H1 (cell line): ENCODE data around the gene KRT7. TPM values are rescaled to one million over a fixed set of nuclear protein-coding genes. Genes with fewer than 3 reads are reported as not detected.

Experiments
- CTCF ChIA-PET: fragments of 300-600 bp; sonication (Branson Sonifier 250); formaldehyde crosslinking; loops from one replicate; lab custom pipeline; 2021; ENCODE audit not compliant: partially characterized antibody; lab: Charles Lee
- POLR2A ChIA-PET: fragments of 300-600 bp; sonication (Branson Sonifier 250); formaldehyde crosslinking; loops from one replicate; lab custom pipeline; 2021; ENCODE audit warnings: inconsistent platforms; ENCODE audit not compliant: partially characterized antibody; lab: Charles Lee
- DNase-seq, 2 experiments: peaks; one replicate each; pipeline versions ENCODE4 v3.0.0 to v3.0.0-alpha.2; 2010 to 2022; ENCODE audit warnings: low spot score in 2 of 2, low read depth in 1 of 2, mixed read lengths in 1 of 2
- FAIRE-seq: peaks from 2 replicates; lab custom pipeline; 2011; peaks lifted over from hg19 to GRCh38; lab: Jason Lieb, UNC
- H2AFZ ChIP-seq: 2 replicates; pipeline ENCODE4 v1.8.1; 2012; ENCODE audit warnings: low read length, inconsistent platforms
- H2AK5ac ChIP-seq: 2 replicates; pipeline ENCODE4 v1.6.1; 2013; ENCODE audit warnings: low read depth, low read length
- H2BK120ac ChIP-seq: replicated peaks from 2 replicates; pipeline ENCODE3; 2013; ENCODE audit warnings: low read depth, low read length, inconsistent platforms
- H2BK12ac ChIP-seq: 2 replicates; pipeline ENCODE4 v1.6.1; 2013; ENCODE audit warnings: low read depth, low read length
- H2BK15ac ChIP-seq: 2 replicates; pipeline ENCODE4 v1.6.1; 2013; ENCODE audit warnings: low read length
- H2BK20ac ChIP-seq: 2 replicates; pipeline ENCODE4 v1.6.1; 2013; ENCODE audit warnings: low read length
- H2BK5ac ChIP-seq: 2 replicates; pipeline ENCODE4 v1.6.1; 2013; ENCODE audit warnings: low read depth, low read length
- H3K14ac ChIP-seq: 2 replicates; pipeline ENCODE4 v1.6.1; 2013; ENCODE audit warnings: inconsistent platforms; ENCODE audit not compliant: insufficient read length
- H3K18ac ChIP-seq: 2 replicates; pipeline ENCODE4 v1.6.1; 2013; ENCODE audit warnings: low read length; ENCODE audit errors: extremely low read depth
- H3K23ac ChIP-seq: 2 replicates; pipeline ENCODE4 v1.6.1; 2013; ENCODE audit warnings: inconsistent platforms; ENCODE audit not compliant: insufficient read length
- H3K23me2 ChIP-seq: 2 replicates; pipeline ENCODE4 v1.6.1; 2013; ENCODE audit warnings: low read depth, low read length
- H3K27ac ChIP-seq: 2 replicates; pipeline ENCODE4 v1.6.1; 2011; ENCODE audit warnings: low read depth, low read length, inconsistent platforms
- H3K27me3 ChIP-seq, 4 experiments: replicated peaks in 1 of 4; 1 replicate in 1 of 4; 2 replicates in 3 of 4; pipeline versions ENCODE4 v1.6.1 to v1.8.1; 2011 to 2013; ENCODE audit warnings: low read length in 3 of 4, mild to moderate bottlenecking in 3 of 4, inconsistent platforms in 2 of 4, mixed read lengths in 2 of 4, moderate library complexity in 1 of 4; ENCODE audit not compliant: control insufficient read depth in 3 of 4, insufficient read depth in 3 of 4; ENCODE audit errors: extremely low read depth in 1 of 4
- H3K36me3 ChIP-seq, 4 experiments: 2 replicates each; pipeline versions ENCODE4 v1.6.1 to v1.8.1; 2011 to 2013; ENCODE audit warnings: mild to moderate bottlenecking in 4 of 4, low read length in 3 of 4, moderate library complexity in 2 of 4, control low read depth in 1 of 4, inconsistent platforms in 1 of 4; ENCODE audit not compliant: insufficient read depth in 4 of 4, control insufficient read depth in 2 of 4
- H3K4ac ChIP-seq: replicated peaks from 2 replicates; pipeline ENCODE3; 2013; ENCODE audit warnings: low read length, low read depth, mixed read lengths, inconsistent platforms; ENCODE audit not compliant: insufficient read length
- H3K4me1 ChIP-seq, 4 experiments: replicated peaks in 1 of 4; 1 replicate in 1 of 4; 2 replicates in 3 of 4; pipeline versions ENCODE4 v1.6.1 to v1.8.1; 2011 to 2013; ENCODE audit warnings: low read length in 3 of 4, inconsistent platforms in 2 of 4, mixed read lengths in 1 of 4; ENCODE audit not compliant: insufficient read depth in 4 of 4, control insufficient read depth in 3 of 4
- H3K4me2 ChIP-seq, 2 experiments: 2 replicates each; pipeline versions ENCODE4 v1.6.1 to v1.8.1; 2011 to 2013; ENCODE audit warnings: low read depth in 2 of 2, low read length in 2 of 2, control low read depth in 1 of 2, inconsistent platforms in 1 of 2, mild to moderate bottlenecking in 1 of 2; ENCODE audit not compliant: insufficient read depth in 1 of 2
- H3K4me3 ChIP-seq, 4 experiments: fragments of 200-600, 300-600 bp in 1 of 4; sonication (generic), shearing (Covaris generic), sonication (Bioruptor Twin) in 1 of 4; 2 replicates each; pipeline versions ENCODE4 v1.5.1 to v1.8.1; 2011 to 2016; ENCODE audit warnings: low read length in 4 of 4, low read depth in 3 of 4, control low read depth in 2 of 4, inconsistent platforms in 2 of 4, mild to moderate bottlenecking in 2 of 4, mixed read lengths in 1 of 4, moderate library complexity in 1 of 4; ENCODE audit not compliant: insufficient read depth in 2 of 4; ENCODE audit errors: extremely low read depth in 1 of 4
- H3K56ac ChIP-seq: replicated peaks from 2 replicates; pipeline ENCODE3; 2013; ENCODE audit warnings: low read depth, mild to moderate bottlenecking, mixed read lengths, low read length, inconsistent platforms; ENCODE audit not compliant: insufficient read length
- H3K79me1 ChIP-seq: 2 replicates; pipeline ENCODE4 v1.6.1; 2013; ENCODE audit warnings: low read depth, low read length, control low read depth
- H3K79me2 ChIP-seq, 2 experiments: 2 replicates each; pipeline versions ENCODE4 v1.6.1 to v1.8.1; 2012 to 2013; ENCODE audit warnings: low read length in 2 of 2, mild to moderate bottlenecking in 2 of 2, inconsistent platforms in 1 of 2; ENCODE audit not compliant: insufficient read depth in 2 of 2, control insufficient read depth in 1 of 2
- H3K9ac ChIP-seq, 4 experiments: replicated peaks in 1 of 4; 1 replicate in 1 of 4; 2 replicates in 3 of 4; pipeline versions ENCODE4 v1.6.1 to v1.8.1; 2011 to 2013; ENCODE audit warnings: low read depth in 3 of 4, low read length in 3 of 4, control low read depth in 2 of 4, mild to moderate bottlenecking in 2 of 4, moderate library complexity in 2 of 4, inconsistent platforms in 1 of 4; ENCODE audit errors: extremely low read depth in 1 of 4
- H3K9me3 ChIP-seq, 2 experiments: 2 replicates each; pipeline versions ENCODE4 v1.6.1 to v1.8.1; 2012 to 2013; ENCODE audit warnings: mild to moderate bottlenecking in 2 of 2, moderate library complexity in 2 of 2, control low read depth in 1 of 2, inconsistent platforms in 1 of 2, low read depth in 1 of 2, low read length in 1 of 2, mixed read lengths in 1 of 2; ENCODE audit not compliant: insufficient read depth in 2 of 2
- H4K20me1 ChIP-seq, 2 experiments: replicated peaks in 1 of 2; 2 replicates each; pipeline versions ENCODE3 to v1.8.1; 2011 to 2013; ENCODE audit warnings: inconsistent platforms in 2 of 2, low read length in 2 of 2, mild to moderate bottlenecking in 1 of 2; ENCODE audit not compliant: insufficient read depth in 2 of 2, control insufficient read depth in 1 of 2
- H4K5ac ChIP-seq: 2 replicates; pipeline ENCODE4 v1.6.1; 2013; ENCODE audit warnings: low read length, low read depth, mixed read lengths, inconsistent platforms; ENCODE audit not compliant: insufficient read length
- H4K8ac ChIP-seq: 2 replicates; pipeline ENCODE4 v1.8.0; 2013; ENCODE audit warnings: mild to moderate bottlenecking, moderate library complexity, low read length, inconsistent platforms; ENCODE audit not compliant: insufficient read depth; ENCODE audit errors: extremely low read depth
- H4K91ac ChIP-seq: replicated peaks from 2 replicates; pipeline ENCODE3; 2013; ENCODE audit warnings: low read length, mixed read lengths, inconsistent platforms; ENCODE audit not compliant: insufficient read length
- BCL11A ChIP-seq, 2 experiments: IDR thresholded peaks; one replicate each; pipeline ENCODE4 v1.6.1; 2011; ENCODE audit warnings: low read depth in 2 of 2, low read length in 2 of 2, mild to moderate bottlenecking in 2 of 2
- BRCA1 ChIP-seq: IDR thresholded peaks from 2 replicates; pipeline ENCODE4 v1.6.1; 2012; ENCODE audit warnings: low read depth, low read length, improper control_type of control experiment
- EZH2 ChIP-seq: fragments of 200-600 bp; sonication (generic); IDR thresholded peaks from 2 replicates; pipeline ENCODE4 v1.7.1; 2012; ENCODE audit warnings: low read depth, mild to moderate bottlenecking, moderate library complexity, low read length, inconsistent platforms; ENCODE audit not compliant: severe bottlenecking
- PHF8 ChIP-seq: fragments of 200-600 bp; sonication (generic); conservative IDR thresholded peaks from 2 replicates; pipeline ENCODE4 v1.7.1; 2012; ENCODE audit warnings: low read depth, mild to moderate bottlenecking, inconsistent platforms, low read length, moderate library complexity
- POLR2AphosphoS5 ChIP-seq: IDR thresholded peaks from 2 replicates; pipeline ENCODE4 v1.6.1; 2011; ENCODE audit warnings: low read depth, low read length
- RAD21 ChIP-seq, 2 experiments: IDR thresholded peaks in 1 of 2; conservative IDR thresholded peaks in 1 of 2; 2 replicates each; pipeline ENCODE4 v1.6.1; 2011; ENCODE audit warnings: low read depth in 2 of 2, low read length in 2 of 2, improper control_type of control experiment in 1 of 2, inconsistent platforms in 1 of 2, mild to moderate bottlenecking in 1 of 2, moderate library complexity in 1 of 2
- SP4 ChIP-seq: IDR thresholded peaks from 2 replicates; pipeline ENCODE4 v1.6.1; 2012; ENCODE audit warnings: low read length, inconsistent platforms
- TBP ChIP-seq: IDR thresholded peaks from 2 replicates; pipeline ENCODE4 v1.6.1; 2011; ENCODE audit warnings: low read depth, low read length, improper control_type of control experiment
- TCF12 ChIP-seq: IDR thresholded peaks from 2 replicates; pipeline ENCODE4 v1.6.1; 2011; ENCODE audit warnings: low read depth, mild to moderate bottlenecking, low read length
- whole genome bisulfite sequencing, 2 experiments: shearing (Covaris generic) in 1 of 2; methylation state at CpG; one replicate each; pipeline versions ENCODE4 v1.1.6 to v1.1.7; 2013 to 2015; ENCODE audit warnings: low lambda C conversion rate in 2 of 2, mixed read lengths in 2 of 2, inconsistent platforms in 1 of 2, low coverage in 1 of 2, missing lambda C conversion rate in 1 of 2; ENCODE audit not compliant: insufficient replicate concordance in 2 of 2, insufficient coverage in 1 of 2, insufficient read length in 1 of 2; ENCODE audit errors: extremely low coverage in 1 of 2, missing lambda C conversion rate in 1 of 2; 5-methylcytosine and 5-hydroxymethylcytosine counted together
- polyA plus RNA-seq, 7 experiments: library from polyadenylated mRNA; depleted of rRNA in 3 of 7; stranded (reverse) in 5 of 7; unstranded in 2 of 7; fragments of >200 nt in 5 of 7; fragments of 200-250 nt in 2 of 7; gene quantifications; 1 replicate in 5 of 7; 2 replicates in 1 of 7; 4 replicates in 1 of 7; pipeline versions ENCODE4 v1.2.1 to v1.2.3, GENCODE V29; 2011 to 2013; ENCODE audit warnings: missing spikeins in 2 of 7, mixed read lengths in 2 of 7
- total RNA-seq: library from RNA; stranded (reverse); fragmentation: NEBNext Ultra II Directional; extraction: Animal tissue kit (Norgen Biotek cat#: 25700); gene quantifications from 2 replicates; pipeline ENCODE4 v1.2.1, GENCODE V29; 2021
- TF ChIP-seq, protein P1 (sequence below): IDR thresholded peaks from 2 replicates; pipeline ENCODE4 v1.6.1; 2012; ENCODE audit warnings: inconsistent platforms
- TF ChIP-seq, protein P2 (sequence below): IDR thresholded peaks from 2 replicates; pipeline ENCODE4 v1.6.1; 2011; ENCODE audit warnings: low read depth, mild to moderate bottlenecking, low read length; ENCODE audit not compliant: insufficient read depth

Gene KRT7
- total and polyA plus RNA-seq, 2 of the 8 experiments (the other 6 are each of a cell fraction or from before 2014, with no cell fraction given) = 13.2 to 19.0 TPM

DNA sequence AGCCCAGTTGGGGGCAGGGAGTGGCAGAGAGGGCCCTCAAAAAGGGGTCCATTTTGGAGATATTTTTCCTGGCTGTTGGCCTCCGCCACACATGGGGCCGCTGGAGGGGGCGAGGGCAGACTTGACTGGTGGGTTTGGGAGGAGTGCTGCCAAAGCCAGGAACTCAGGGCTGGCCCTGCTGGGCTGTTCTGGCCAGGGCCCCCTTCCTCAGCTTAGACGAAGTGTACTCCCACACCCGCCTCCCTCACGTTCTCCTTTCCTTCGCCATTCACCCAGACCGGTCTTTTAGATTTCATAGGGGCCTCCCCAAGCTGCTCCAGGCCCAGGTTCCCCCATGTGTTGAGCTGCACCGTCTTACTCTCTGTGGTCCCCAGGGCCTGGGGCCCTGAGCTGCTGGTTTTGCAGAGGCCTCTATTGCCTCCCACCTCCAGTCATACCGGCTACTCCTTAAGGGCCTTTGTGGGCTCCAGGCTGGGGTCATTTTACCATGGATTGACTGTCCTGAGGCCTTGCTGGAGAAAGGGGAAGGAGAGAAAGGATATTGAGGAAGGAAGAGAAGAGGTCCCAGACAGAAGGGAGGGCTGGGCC, 1.3 kb downstream of the KRT7 start:
- Histone ChIP-seq H3K27ac (no peak overlapping the region), H3K56ac (no peak overlapping the region), H3K36me3 (no peaks in the 10 kb centered on the region; a peak in 1 of 8 replicates), H3K18ac (peak overlapping the region; percentile 43), H4K91ac (peak overlapping the region; percentile 61), H2BK120ac (no peak overlapping the region), H2AFZ (no peak overlapping the region), H3K79me2 (no peaks in the 10 kb centered on the region), H3K4me2 (peak overlapping the region; percentile 39 to 76), H4K20me1 (no peaks in the 10 kb centered on the region), H3K9ac (no peak overlapping the region), H3K27me3 (peaks cover 0 to 50% (median 26%) of the 10 kb centered on the region in 4 experiments; a peak in 6 of 7 replicates), H2AK5ac (0 out of 2 replicates have a peak overlapping the region, but pooled peaks have one; percentile 45), H3K4ac (no peak overlapping the region), H3K4me1 (peaks cover 14 to 44% (median 29%) of the 10 kb centered on the region in 4 experiments), H3K9me3 (no peaks in the 10 kb centered on the region), H2BK20ac (peak overlapping the region; percentile 66), H4K8ac (no peak overlapping the region), H3K14ac (no peak overlapping the region), H3K79me1 (no peaks in the 10 kb centered on the region), H2BK5ac (no peak overlapping the region), H4K5ac (no peak overlapping the region), H2BK15ac (0 out of 2 replicates have a peak overlapping the region, but pooled peaks have one; percentile 29), H3K23me2 (peaks cover 8% of the 10 kb centered on the region; the same call in 1 of the 2 replicates), H2BK12ac (peak overlapping the region; percentile 75; the same call in 1 of the 2 replicates), H3K4me3 (peak overlapping the region in 1 of 4 experiments; percentile 68; a peak in 2 of 8 replicates), H3K23ac (no peak overlapping the region)
- ChIA-PET POLR2A (interaction anchor here (0.7 to 2.0 kb wide), 4 partner anchors 9 to 715 kb away, joined by 3 to 4 read pairs (median 3); partner anchors contain the start of gene KRT18), CTCF (interaction anchor here (0.6 to 17.6 kb wide), 12 partner anchors 12 to 194 kb away, joined by 3 to 151 read pairs (median 6); no protein-coding TSS in a partner anchor)
- no peak for FAIRE-seq
- WGBS, 2 experiments = 77% methylated on average over 7 of the region's 10 CpGs; no CpG with 5 or more reads in 1 of the 2 experiments
- no peak for DNase-seq
- TF ChIP-seq PHF8 = no peak
- no peak for TF ChIP-seq RAD21 (IDR thresholded peaks at IDR 0.05 in 1 of 2, conservative IDR thresholded peaks at IDR 0.05 in 1 of 2; ENCODE audit: low read depth in 2 of 2, low read length in 2 of 2)
- TF ChIP-seq TBP = no peak
- TF ChIP-seq, protein P1, sequence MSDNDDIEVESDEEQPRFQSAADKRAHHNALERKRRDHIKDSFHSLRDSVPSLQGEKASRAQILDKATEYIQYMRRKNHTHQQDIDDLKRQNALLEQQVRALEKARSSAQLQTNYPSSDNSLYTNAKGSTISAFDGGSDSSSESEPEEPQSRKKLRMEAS = no peak
- TF ChIP-seq POLR2AphosphoS5 = no peak
- no peak for TF ChIP-seq BRCA1
- no peak for TF ChIP-seq TCF12
- no peak for TF ChIP-seq BCL11A (IDR thresholded peaks at IDR 0.05; ENCODE audit: low read depth in 2 of 2, low read length in 2 of 2)
- TF ChIP-seq SP4 = no peak
- TF ChIP-seq, protein P2, sequence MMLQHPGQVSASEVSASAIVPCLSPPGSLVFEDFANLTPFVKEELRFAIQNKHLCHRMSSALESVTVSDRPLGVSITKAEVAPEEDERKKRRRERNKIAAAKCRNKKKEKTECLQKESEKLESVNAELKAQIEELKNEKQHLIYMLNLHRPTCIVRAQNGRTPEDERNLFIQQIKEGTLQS = no peak
- TF ChIP-seq EZH2 = no peak
